ENCODE results near the gene RNASEH2B. TPM values are rescaled to one million over a fixed set of nuclear protein-coding genes. Genes with fewer than 3 reads are reported as not detected.

RNASEH2B gene
- total RNA-seq, 1 experiment from 2014 or later, result 28.1 TPM

- DNase-seq, result peak; percentile 81
- no peaks in the 10 kb centered on the region for H3K27me3 Mint-ChIP-seq (ENCODE audit: unreplicated experiment)
- BruUV-seq (replicated peaks), result no TSS peak
- H3K27ac Mint-ChIP-seq (ENCODE audit: unreplicated experiment), result no peak overlapping the region
- peak; percentile 61 for TF ChIP-seq CTCF (IDR thresholded peaks at IDR 0.05; ENCODE audit: unreplicated experiment)
- peaks cover 8% of the 10 kb centered on the region for H3K36me3 Mint-ChIP-seq (ENCODE audit: insufficient read depth, unreplicated experiment)
- intact Hi-C loops (cut with micrococcal nuclease; ENCODE audit: unreplicated experiment), result loop anchor here (10.0 kb wide), 1 partner anchor 937 kb away; no protein-coding TSS in a partner anchor
- H3K4me1 Mint-ChIP-seq (ENCODE audit: low read depth, unreplicated experiment), result peaks cover 31% of the 10 kb centered on the region
- no peaks in the 10 kb centered on the region for H3K9me3 Mint-ChIP-seq (ENCODE audit: low read depth, unreplicated experiment)
- CTCF ChIA-PET, result interaction anchor here (0.9 to 1.7 kb wide), 5 partner anchors 235 to 976 kb away, joined by 3 to 12 read pairs (median 4); partner anchors contain the start of genes KCNRG, SPRYD7 and TRIM13
- peak overlapping the region; percentile 48 for H3K4me3 Mint-ChIP-seq (ENCODE audit: low read depth, unreplicated experiment)
Observed at GRCh38 chr13:50911937-50912795, 2.6 kb downstream of the RNASEH2B start.

- CTCF ChIA-PET, result interaction anchor here (1.7 kb wide), 1 partner anchor 936 kb away, joined by 12 read pairs; no protein-coding TSS in a partner anchor
- no peak for TF ChIP-seq CTCF (IDR thresholded peaks at IDR 0.05; ENCODE audit: unreplicated experiment)
- peaks cover 8% of the 10 kb centered on the region for H3K36me3 Mint-ChIP-seq (ENCODE audit: insufficient read depth, unreplicated experiment)
- intact Hi-C loops (cut with micrococcal nuclease; ENCODE audit: unreplicated experiment), result loop anchor here (10.0 kb wide), 1 partner anchor 938 kb away; no protein-coding TSS in a partner anchor
- no peak overlapping the region for H3K4me3 Mint-ChIP-seq (ENCODE audit: low read depth, unreplicated experiment)
- BruUV-seq (replicated peaks), result no TSS peak
- DNase-seq, result no peak
- H3K4me1 Mint-ChIP-seq (ENCODE audit: low read depth, unreplicated experiment), result peaks cover 31% of the 10 kb centered on the region
- no peak overlapping the region for H3K27ac Mint-ChIP-seq (ENCODE audit: unreplicated experiment)
- no peaks in the 10 kb centered on the region for H3K27me3 Mint-ChIP-seq (ENCODE audit: unreplicated experiment)
- no peaks in the 10 kb centered on the region for H3K9me3 Mint-ChIP-seq (ENCODE audit: low read depth, unreplicated experiment)
Observed at GRCh38 chr13:50912851-50913250, 3.3 kb downstream of the RNASEH2B start.

GRCh38 chr13:50914176-50914700, 4.6 kb downstream of the RNASEH2B start:
- Mint-ChIP-seq H3K36me3 (ENCODE audit: insufficient read depth, unreplicated experiment) (peaks cover 8% of the 10 kb centered on the region), H3K27ac (ENCODE audit: unreplicated experiment) (no peak overlapping the region), H3K4me1 (ENCODE audit: low read depth, unreplicated experiment) (peaks cover 31% of the 10 kb centered on the region), H3K27me3 (ENCODE audit: unreplicated experiment) (no peaks in the 10 kb centered on the region), H3K4me3 (ENCODE audit: low read depth, unreplicated experiment) (no peak overlapping the region), H3K9me3 (ENCODE audit: low read depth, unreplicated experiment) (no peaks in the 10 kb centered on the region)
- intact Hi-C loops (cut with micrococcal nuclease; ENCODE audit: unreplicated experiment), result loop anchor here (10.0 kb wide), 1 partner anchor 939 kb away; no protein-coding TSS in a partner anchor
- CTCF ChIA-PET, result interaction anchor here (1.0 kb wide), 1 partner anchor 372 kb away, joined by 3 read pairs; no protein-coding TSS in a partner anchor
- DNase-seq, result no peak
- no peak for TF ChIP-seq CTCF (IDR thresholded peaks at IDR 0.05; ENCODE audit: unreplicated experiment)
- no TSS peak for BruUV-seq (replicated peaks)

GRCh38 chr13:50914848-50915247, 5.3 kb downstream of the RNASEH2B start:
- no peak for DNase-seq
- H3K4me1 Mint-ChIP-seq (ENCODE audit: low read depth, unreplicated experiment), result peaks cover 31% of the 10 kb centered on the region
- intact Hi-C loops (cut with micrococcal nuclease; ENCODE audit: unreplicated experiment), result loop anchor here (10.0 kb wide), 1 partner anchor 940 kb away; no protein-coding TSS in a partner anchor
- H3K4me3 Mint-ChIP-seq (ENCODE audit: low read depth, unreplicated experiment), result no peak overlapping the region
- no peak overlapping the region for H3K27ac Mint-ChIP-seq (ENCODE audit: unreplicated experiment)
- BruUV-seq (replicated peaks), result no TSS peak
- no peaks in the 10 kb centered on the region for H3K9me3 Mint-ChIP-seq (ENCODE audit: low read depth, unreplicated experiment)
- no peak for TF ChIP-seq CTCF (IDR thresholded peaks at IDR 0.05; ENCODE audit: unreplicated experiment)
- H3K27me3 Mint-ChIP-seq (ENCODE audit: unreplicated experiment), result no peaks in the 10 kb centered on the region
- CTCF ChIA-PET, result interaction anchor here (1.0 kb wide), 1 partner anchor 371 kb away, joined by 3 read pairs; no protein-coding TSS in a partner anchor
- peaks cover 8% of the 10 kb centered on the region for H3K36me3 Mint-ChIP-seq (ENCODE audit: insufficient read depth, unreplicated experiment)
